Skeletal muscle tissue (tissue), 4 donors: Measurements from ENCODE around the gene TBX1. TPM values are rescaled to one million over a fixed set of nuclear protein-coding genes. Genes with fewer than 3 reads are reported as not detected.

ENCODE experiments used
- H3K27ac ChIP-seq: one replicate; pipeline ENCODE4 v1.7.0; 2013; ENCODE audit warnings: mild to moderate bottlenecking, low read depth, low read length, inconsistent platforms
- H3K27me3 ChIP-seq, 3 donors: one replicate each; pipeline ENCODE4 v1.7.0; 2013; ENCODE audit warnings: low read length in 3 of 3; ENCODE audit not compliant: control insufficient read depth in 3 of 3, insufficient read depth in 3 of 3
- H3K36me3 ChIP-seq, 3 donors: one replicate each; pipeline ENCODE4 v1.7.0; 2013; ENCODE audit warnings: low read length in 3 of 3; ENCODE audit not compliant: control insufficient read depth in 3 of 3, insufficient read depth in 3 of 3
- H3K4me1 ChIP-seq, 3 donors: one replicate each; pipeline ENCODE4 v1.7.0; 2013; ENCODE audit warnings: low read length in 3 of 3, mild to moderate bottlenecking in 3 of 3; ENCODE audit not compliant: control insufficient read depth in 3 of 3, insufficient read depth in 3 of 3
- H3K4me3 ChIP-seq, 3 donors: one replicate each; pipeline ENCODE4 v1.7.0; 2013; ENCODE audit warnings: low read length in 3 of 3
- H3K9ac ChIP-seq, 3 donors: one replicate each; pipeline ENCODE4 v1.7.0; 2013; ENCODE audit warnings: low read length in 3 of 3, mild to moderate bottlenecking in 3 of 3, moderate library complexity in 2 of 3, low read depth in 1 of 3
- H3K9me3 ChIP-seq, 3 donors: one replicate each; pipeline ENCODE4 v1.7.0; 2013; ENCODE audit warnings: low read length in 3 of 3; ENCODE audit not compliant: control insufficient read depth in 3 of 3
- total RNA-seq: library from RNA; depleted of rRNA; stranded (reverse); fragments of >200 nt; gene quantifications from one replicate; pipeline ENCODE4 v1.2.3, GENCODE V29; 2014
- donor health status: Osteomylitis.

Gene TBX1
- total RNA-seq, 1 donor from 2014 or later = 4.2 TPM

DNA sequence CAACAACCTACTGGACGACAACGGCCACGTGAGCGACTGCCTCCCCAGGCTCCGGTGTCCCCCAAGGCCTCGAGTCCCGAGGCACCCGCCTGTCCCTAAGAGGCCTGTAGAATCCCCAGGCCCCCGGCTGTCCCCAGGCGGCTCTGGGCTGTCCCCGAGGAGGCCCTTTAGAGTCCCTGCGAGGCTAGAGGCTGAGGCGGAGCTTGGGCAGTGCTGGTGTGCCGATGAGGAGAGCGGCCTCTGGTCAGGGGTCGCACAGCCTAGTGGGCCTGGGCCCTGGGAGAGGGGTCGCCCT, 3.7 kb downstream of the TBX1 start:
- Histone ChIP-seq H3K36me3 (peaks cover 0 to 8% (median 7%) of the 10 kb centered on the region in 3 donors), H3K4me3 (no peak overlapping the region), H3K4me1 (peaks cover 11 to 23% (median 19%) of the 10 kb centered on the region in 3 donors), H3K9me3 (no peaks in the 10 kb centered on the region), H3K9ac (no peak overlapping the region), H3K27ac (no peak overlapping the region), H3K27me3 (peaks cover 8 to 37% (median 21%) of the 10 kb centered on the region in 3 donors)

DNA sequence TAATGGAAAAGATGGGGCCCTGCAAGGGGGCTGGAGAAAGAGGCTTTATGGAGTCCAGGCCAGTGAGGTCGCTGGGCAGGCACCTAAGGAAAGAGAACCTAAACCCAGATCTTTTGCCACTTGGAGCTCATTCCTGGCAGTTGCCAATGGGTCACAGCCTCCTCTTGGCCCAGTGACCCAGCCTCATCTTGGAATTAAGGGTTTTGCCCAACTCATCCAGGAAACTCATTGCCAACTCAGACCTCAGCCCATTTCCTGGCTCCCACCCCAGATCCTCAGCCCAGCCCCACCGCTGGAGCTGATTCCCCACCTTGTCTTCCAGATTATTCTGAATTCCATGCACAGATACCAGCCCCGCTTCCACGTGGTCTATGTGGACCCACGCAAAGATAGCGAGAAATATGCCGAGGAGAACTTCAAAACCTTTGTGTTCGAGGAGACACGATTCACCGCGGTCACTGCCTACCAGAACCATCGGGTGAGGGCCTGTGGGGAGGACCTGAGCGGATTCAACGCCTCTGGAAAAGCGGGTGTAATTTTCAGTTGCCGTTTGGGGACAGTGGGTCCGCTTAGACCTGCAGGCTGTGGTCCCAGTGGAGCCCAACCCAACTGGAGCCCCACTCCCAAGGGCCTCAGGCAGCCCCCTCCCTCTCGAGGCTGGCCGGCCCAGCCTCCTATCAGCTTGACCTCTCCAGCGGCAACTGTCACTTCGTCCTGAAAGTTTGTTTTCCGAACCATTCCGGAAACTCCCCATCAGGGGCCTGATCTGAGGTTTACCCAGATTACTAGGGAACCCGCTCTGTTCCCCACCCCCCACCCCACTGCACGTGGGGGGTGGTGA, 4.3 kb downstream of the TBX1 start:
- Histone ChIP-seq H3K4me3 (no peak overlapping the region), H3K9ac (no peak overlapping the region), H3K27ac (no peak overlapping the region), H3K9me3 (no peaks in the 10 kb centered on the region), H3K27me3 (peaks cover 13 to 32% (median 18%) of the 10 kb centered on the region in 3 donors), H3K36me3 (peaks cover 2 to 11% (median 7%) of the 10 kb centered on the region in 3 donors), H3K4me1 (peaks cover 11 to 23% (median 19%) of the 10 kb centered on the region in 3 donors)

DNA sequence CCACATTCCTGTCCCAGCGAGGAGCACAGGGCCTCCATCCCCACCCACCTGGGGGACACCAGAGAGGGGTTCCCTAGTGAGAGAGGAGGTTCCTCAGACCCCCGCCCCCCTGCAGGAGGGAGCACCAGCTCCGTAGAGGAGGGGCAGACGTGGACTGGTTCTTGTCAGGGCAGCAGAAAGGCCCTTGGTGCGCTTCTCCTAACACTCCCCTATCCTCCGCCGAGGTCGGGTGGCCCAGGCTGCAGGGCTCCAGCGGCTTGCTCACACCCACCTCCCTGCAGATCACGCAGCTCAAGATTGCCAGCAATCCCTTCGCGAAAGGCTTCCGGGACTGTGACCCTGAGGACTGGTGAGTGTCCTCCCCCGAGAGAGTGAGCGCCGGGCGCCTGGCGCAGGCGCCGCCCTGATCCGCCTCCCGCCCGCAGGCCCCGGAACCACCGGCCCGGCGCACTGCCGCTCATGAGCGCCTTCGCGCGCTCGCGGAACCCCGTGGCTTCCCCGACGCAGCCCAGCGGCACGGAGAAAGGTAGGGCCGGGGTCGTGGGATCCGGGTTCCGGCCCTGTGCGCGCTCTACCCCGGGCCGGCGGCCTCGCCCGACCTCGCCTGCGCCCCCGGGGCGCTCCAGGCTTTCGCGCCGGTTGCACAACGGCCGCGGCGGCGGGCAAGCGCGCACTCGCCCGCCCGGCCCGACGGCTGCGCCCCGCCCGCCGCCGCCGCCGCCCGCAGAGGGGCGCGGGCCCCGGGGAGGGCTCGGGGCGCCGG, 5.1 kb downstream of the TBX1 start:
- Histone ChIP-seq H3K4me3 (peak overlapping the region in 1 of 3 donors; percentile 30), H3K36me3 (peaks cover 2 to 11% (median 7%) of the 10 kb centered on the region in 3 donors), H3K27ac (no peak overlapping the region), H3K9me3 (no peaks in the 10 kb centered on the region), H3K4me1 (peaks cover 11 to 23% (median 19%) of the 10 kb centered on the region in 3 donors), H3K27me3 (peaks cover 14 to 32% (median 18%) of the 10 kb centered on the region in 3 donors), H3K9ac (no peak overlapping the region)

DNA sequence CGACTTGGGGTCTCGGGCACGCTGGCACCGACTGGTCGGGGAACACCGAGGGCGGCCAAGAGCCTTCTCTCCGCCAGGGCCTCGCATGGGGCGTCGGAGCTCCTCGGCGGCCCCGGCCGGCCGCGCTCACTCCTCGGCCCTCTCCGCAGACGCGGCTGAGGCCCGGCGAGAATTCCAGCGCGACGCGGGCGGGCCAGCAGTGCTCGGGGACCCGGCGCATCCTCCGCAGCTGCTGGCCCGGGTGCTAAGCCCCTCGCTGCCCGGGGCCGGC, 5.6 kb downstream of the TBX1 start:
- no peaks in the 10 kb centered on the region for H3K9me3 ChIP-seq
- H3K27ac ChIP-seq = no peak overlapping the region
- no peak overlapping the region for H3K4me3 ChIP-seq
- peaks cover 14 to 34% (median 18%) of the 10 kb centered on the region in 3 donors for H3K27me3 ChIP-seq
- peaks cover 2 to 11% (median 7%) of the 10 kb centered on the region in 3 donors for H3K36me3 ChIP-seq
- H3K9ac ChIP-seq = no peak overlapping the region
- H3K4me1 ChIP-seq = peaks cover 11 to 23% (median 19%) of the 10 kb centered on the region in 3 donors

DNA sequence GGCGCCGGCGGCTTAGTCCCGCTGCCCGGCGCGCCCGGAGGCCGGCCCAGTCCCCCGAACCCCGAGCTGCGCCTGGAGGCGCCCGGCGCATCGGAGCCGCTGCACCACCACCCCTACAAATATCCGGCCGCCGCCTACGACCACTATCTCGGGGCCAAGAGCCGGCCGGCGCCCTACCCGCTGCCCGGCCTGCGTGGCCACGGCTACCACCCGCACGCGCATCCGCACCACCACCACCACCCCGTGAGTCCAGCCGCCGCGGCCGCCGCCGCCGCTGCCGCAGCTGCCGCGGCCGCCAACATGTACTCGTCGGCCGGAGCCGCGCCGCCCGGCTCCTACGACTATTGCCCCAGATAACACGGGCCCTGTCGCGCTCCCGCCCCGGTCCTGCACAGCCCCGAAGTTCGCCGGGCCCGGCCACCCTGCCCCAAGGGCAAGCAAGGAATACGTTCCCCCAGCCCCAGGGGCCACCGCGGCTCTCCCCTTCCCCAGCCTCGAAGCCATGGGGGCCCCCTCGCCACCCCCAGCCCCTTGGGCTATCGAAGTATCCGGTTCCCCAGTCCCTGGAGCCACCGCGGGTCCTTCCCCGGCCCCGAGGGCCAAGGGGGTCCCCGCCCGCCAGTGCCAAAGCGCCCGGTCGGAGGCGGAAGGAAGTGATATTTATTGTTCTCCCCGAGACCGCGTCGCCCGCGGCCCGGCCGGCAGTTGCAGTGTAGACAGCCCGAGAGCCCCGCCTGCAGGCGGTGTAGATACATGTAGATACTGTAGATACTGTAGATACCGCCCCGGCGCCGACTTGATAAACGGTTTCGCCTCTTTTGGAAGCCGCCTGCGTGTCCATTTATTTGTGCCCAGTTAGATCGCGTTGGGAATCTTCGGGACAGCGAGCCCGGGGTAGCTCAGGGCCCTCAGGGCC, 6.2 kb downstream of the TBX1 start:
- no peak overlapping the region for H3K4me3 ChIP-seq
- peaks cover 14 to 34% (median 18%) of the 10 kb centered on the region in 3 donors for H3K27me3 ChIP-seq
- H3K27ac ChIP-seq = no peak overlapping the region

DNA sequence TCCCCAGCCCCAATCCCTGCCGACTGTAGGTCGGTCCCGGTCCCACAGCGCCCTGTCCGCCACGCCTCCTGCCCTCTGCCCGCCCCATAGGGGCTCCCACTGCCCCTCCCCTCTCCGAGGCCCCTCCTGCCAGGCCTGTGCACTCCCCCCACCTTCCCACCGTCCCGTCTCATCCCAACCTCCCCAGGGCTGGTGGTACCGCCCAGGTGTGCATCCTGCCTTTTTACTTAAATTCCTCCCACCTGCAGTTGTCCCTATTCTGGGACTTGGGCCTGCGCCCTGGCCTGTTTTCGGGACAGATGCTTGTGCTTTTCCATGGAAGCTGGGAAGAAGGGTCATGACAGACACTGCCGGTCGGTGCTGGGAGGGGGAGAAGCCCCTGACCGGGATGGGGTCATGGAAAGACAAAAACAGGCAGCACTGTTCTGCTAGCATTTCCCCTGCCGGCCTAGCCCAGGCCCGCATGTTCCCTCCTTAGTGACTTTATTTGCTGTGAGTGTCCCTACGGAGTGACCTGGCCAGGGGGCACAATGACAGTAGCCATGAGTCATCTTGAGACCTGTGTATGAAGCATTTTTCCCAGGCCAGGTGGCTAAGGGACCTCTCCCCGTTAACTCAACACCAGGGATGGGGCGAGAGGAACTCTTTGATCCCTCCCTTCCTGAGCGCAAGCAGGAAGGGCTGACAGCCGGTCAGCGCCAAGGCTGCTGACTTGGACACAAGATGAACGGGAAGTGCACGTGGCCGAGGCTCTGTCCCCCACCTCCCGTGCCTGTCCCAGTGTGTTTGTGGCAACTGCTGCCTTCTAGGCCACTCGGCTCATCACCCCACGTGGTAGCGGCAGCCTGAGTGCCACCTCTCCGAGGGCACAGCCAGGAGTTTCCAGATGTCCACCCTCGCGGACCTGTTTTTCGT, 7.1 kb downstream of the TBX1 start:
- Histone ChIP-seq H3K9me3 (no peaks in the 10 kb centered on the region), H3K9ac (peak overlapping the region in 1 of 3 donors; percentile 33), H3K4me1 (peaks cover 7 to 18% (median 13%) of the 10 kb centered on the region in 3 donors), H3K36me3 (peaks cover 2 to 11% (median 7%) of the 10 kb centered on the region in 3 donors), H3K27me3 (peaks cover 14 to 28% (median 18%) of the 10 kb centered on the region in 3 donors), H3K27ac (no peak overlapping the region), H3K4me3 (no peak overlapping the region)

More for the DNA sequence above, 6.2 kb downstream of the TBX1 start:
- Histone ChIP-seq H3K4me1 (peaks cover 11 to 23% (median 19%) of the 10 kb centered on the region in 3 donors), H3K9me3 (no peaks in the 10 kb centered on the region), H3K36me3 (peaks cover 2 to 11% (median 7%) of the 10 kb centered on the region in 3 donors), H3K9ac (no peak overlapping the region)

DNA sequence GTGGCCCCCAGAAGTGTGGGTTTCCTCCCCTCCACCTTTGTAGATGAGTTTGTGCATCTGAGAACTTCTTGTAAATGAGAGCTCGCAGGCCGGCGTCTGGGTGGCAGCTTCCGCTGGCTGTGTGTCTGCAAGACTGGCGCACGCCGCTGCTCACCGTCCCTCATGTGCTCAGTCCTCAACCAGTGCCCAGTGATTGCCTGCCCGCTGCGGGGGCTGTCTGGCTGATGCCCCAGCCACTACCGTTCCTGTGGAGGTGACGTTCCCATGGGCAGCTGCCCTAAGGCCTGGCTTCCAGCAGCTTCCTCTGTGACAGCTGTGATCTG, 8.8 kb downstream of the TBX1 start:
- Histone ChIP-seq H3K9ac (no peak overlapping the region), H3K4me3 (no peak overlapping the region), H3K27ac (no peak overlapping the region), H3K4me1 (peaks cover 3 to 17% (median 8%) of the 10 kb centered on the region in 3 donors), H3K36me3 (peaks cover 2 to 11% (median 7%) of the 10 kb centered on the region in 3 donors), H3K9me3 (no peaks in the 10 kb centered on the region), H3K27me3 (peaks cover 13 to 18% (median 14%) of the 10 kb centered on the region in 3 donors)

DNA sequence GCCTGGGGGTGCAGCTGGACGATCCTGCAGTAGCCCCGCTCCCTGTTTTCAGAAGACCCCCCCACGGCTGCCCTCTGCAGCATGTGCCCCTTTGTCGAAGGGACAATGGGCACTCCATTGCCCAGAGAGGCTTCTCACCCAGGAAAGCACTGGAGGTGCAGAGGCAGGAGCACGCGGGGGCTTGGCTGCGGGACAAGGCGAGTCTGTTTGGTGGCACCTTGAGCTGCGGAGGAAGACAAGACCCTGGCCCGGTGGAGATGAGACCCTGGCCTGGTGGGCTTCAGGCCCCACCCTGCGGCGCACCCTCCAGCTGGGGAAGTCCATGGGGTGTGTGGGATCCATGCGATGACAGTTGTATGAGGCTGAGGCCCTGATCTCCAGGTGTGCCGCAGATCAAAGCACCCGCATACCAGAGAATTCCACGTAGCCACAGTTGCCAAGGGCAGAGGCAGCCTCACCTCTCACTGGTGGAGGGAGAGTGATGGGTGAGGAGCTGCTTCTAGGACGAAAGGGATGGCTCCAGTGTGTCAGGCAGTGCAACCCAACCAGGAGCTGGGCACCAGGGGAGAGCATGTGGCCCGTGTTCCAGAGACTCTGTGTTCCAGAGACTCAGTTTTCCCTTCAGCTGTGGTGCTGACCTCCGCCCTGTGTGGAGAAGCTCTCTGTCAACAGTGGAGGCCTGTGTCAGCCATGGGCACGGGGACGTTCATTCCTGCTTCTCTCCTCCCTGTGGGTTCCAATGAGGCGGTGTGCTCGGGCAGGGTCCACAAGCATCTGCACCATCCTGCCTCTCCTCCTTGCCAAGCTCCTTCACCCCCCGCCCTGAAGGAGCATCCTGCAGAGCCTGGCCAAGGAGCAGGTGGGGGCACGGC, 10.0 kb downstream of the TBX1 start:
- Histone ChIP-seq H3K9ac (no peak overlapping the region), H3K4me3 (no peak overlapping the region), H3K36me3 (peaks cover 2 to 8% (median 4%) of the 10 kb centered on the region in 3 donors), H3K27ac (no peak overlapping the region), H3K27me3 (peaks cover 8 to 12% (median 10%) of the 10 kb centered on the region in 3 donors), H3K9me3 (no peaks in the 10 kb centered on the region), H3K4me1 (peaks cover 3 to 17% (median 8%) of the 10 kb centered on the region in 3 donors)
